ENCODE data around the gene WDR73. TPM values are rescaled to one million over a fixed set of nuclear protein-coding genes. Genes with fewer than 3 reads are reported as not detected.

The WDR73 gene
- total RNA-seq, 4 donors from 2014 or later: 16.7 to 22.8 (median 18.4) TPM

- Histone ChIP-seq H3K4me1 (peaks cover 16 to 33% (median 26%) of the 10 kb centered on the region in 4 donors), H3K36me3 (peaks cover 0 to 4% (median 0%) of the 10 kb centered on the region in 4 donors), H3K27ac (replicated peaks in 1 of 4) (peak overlapping the region; percentile 83 to 90 (median 88)), H3K27me3 (no peaks in the 10 kb centered on the region), H3K4me3 (peak overlapping the region; percentile 62 to 79 (median 73)), H3K9me3 (no peaks in the 10 kb centered on the region)
- no peak for DNase-seq (ENCODE audit: extremely low spot score)
- intact Hi-C loops (cut with DNase I): loop anchor here (2.0 to 5.0 kb wide), 3 partner anchors 58 to 88 kb away; partner anchors contain the start of genes SEC11A, ZNF592 and ZSCAN2
- 65% methylated on average over 7 of the region's 7 CpGs for WGBS
- TF ChIP-seq, protein P1, sequence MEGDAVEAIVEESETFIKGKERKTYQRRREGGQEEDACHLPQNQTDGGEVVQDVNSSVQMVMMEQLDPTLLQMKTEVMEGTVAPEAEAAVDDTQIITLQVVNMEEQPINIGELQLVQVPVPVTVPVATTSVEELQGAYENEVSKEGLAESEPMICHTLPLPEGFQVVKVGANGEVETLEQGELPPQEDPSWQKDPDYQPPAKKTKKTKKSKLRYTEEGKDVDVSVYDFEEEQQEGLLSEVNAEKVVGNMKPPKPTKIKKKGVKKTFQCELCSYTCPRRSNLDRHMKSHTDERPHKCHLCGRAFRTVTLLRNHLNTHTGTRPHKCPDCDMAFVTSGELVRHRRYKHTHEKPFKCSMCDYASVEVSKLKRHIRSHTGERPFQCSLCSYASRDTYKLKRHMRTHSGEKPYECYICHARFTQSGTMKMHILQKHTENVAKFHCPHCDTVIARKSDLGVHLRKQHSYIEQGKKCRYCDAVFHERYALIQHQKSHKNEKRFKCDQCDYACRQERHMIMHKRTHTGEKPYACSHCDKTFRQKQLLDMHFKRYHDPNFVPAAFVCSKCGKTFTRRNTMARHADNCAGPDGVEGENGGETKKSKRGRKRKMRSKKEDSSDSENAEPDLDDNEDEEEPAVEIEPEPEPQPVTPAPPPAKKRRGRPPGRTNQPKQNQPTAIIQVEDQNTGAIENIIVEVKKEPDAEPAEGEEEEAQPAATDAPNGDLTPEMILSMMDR (IDR thresholded peaks at IDR 0.05): no peak
- TF ChIP-seq EP300 (IDR thresholded peaks at IDR 0.05) (no peak), POLR2A (IDR thresholded peaks at IDR 0.05; ENCODE audit: low read depth) (no peak), POLR2AphosphoS5 (IDR thresholded peaks at IDR 0.05) (no peak)
Observed at GRCh38 chr15:84658788-84659411, 4.8 kb upstream of the WDR73 start.

DNA sequence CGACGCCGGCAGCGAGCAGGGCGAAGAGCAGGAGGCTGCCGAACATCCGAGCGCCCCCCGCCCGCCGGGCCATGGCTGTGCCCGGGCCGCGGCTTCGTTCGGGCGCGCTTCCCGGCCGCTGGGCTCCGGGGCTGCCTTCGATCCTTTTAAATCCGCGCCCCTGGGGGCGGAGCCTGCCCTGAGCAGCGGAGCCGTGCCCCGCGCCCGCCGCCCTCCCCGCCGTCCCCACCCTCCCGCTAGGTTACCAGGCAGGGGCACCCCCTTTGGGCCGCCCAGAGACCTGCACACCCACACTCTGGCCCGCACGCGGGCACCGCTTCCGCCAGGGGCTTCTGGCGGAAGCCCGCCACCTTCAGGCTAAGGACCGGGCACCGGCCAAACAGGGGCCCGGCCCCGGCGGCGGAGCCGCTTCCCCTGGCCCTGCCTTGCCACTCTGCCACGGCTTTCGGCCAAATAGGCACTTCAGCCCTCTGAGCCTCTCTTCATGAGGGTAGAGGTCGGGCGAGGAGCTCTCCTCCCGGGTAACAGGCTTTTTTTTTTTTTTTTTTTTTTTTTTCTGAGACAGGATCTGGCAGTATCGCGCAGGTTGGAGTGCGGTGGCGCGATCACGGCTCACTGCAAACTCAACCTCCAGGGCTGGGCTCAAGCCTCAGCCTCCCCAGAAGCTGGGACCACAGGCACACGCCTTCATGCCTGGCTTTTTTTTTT, 4.2 kb upstream of the WDR73 start, which contains the start of gene NMB:
NMB (minus strand) TSS at position 120 of the 708 bp plus-strand sequence; CDS start at position 73, 47 bp downstream.
- Histone ChIP-seq H3K27me3 (no peaks in the 10 kb centered on the region), H3K36me3 (peaks cover 0 to 4% (median 0%) of the 10 kb centered on the region in 4 donors), H3K4me1 (peaks cover 21 to 38% (median 31%) of the 10 kb centered on the region in 4 donors), H3K4me3 (peak within 1 kb of the TSS; percentile 62 to 79 (median 73)), H3K9me3 (no peaks in the 10 kb centered on the region), H3K27ac (replicated peaks in 1 of 4) (peak within 1 kb of the TSS; percentile 83 to 90 (median 88))
- no peak for DNase-seq (ENCODE audit: extremely low spot score)
- TF ChIP-seq POLR2AphosphoS5 (IDR thresholded peaks at IDR 0.05) (peak; percentile 2 to 24), POLR2A (IDR thresholded peaks at IDR 0.05; ENCODE audit: low read depth) (no peak)
- TF ChIP-seq, protein P1 (IDR thresholded peaks at IDR 0.05): peak; percentile 68 to 80 (median 71)
- intact Hi-C loops (cut with DNase I): loop anchor here (2.0 to 5.0 kb wide), 3 partner anchors 57 to 89 kb away; partner anchors contain the start of genes SEC11A, ZNF592 and ZSCAN2
- WGBS: under 1% methylated on average over 25 of the region's 61 CpGs

- intact Hi-C loops (cut with DNase I): loop anchor here (2.0 to 5.0 kb wide), 3 partner anchors 57 to 90 kb away; partner anchors contain the start of genes SEC11A, ZNF592 and ZSCAN2
- TF ChIP-seq POLR2A (IDR thresholded peaks at IDR 0.05; ENCODE audit: low read depth): no peak
- TF ChIP-seq POLR2AphosphoS5 (IDR thresholded peaks at IDR 0.05): no peak
- TF ChIP-seq, protein P1 (IDR thresholded peaks at IDR 0.05): no peak
- no peak for TF ChIP-seq EP300 (IDR thresholded peaks at IDR 0.05)
- H3K27ac ChIP-seq (replicated peaks in 1 of 4): peak overlapping the region; percentile 83 to 90 (median 88)
- DNase-seq (ENCODE audit: extremely low spot score): no peak
- WGBS: 24% methylated on average over 10 of the region's 17 CpGs
- peaks cover 0 to 4% (median 0%) of the 10 kb centered on the region in 4 donors for H3K36me3 ChIP-seq
- H3K4me3 ChIP-seq: peak overlapping the region; percentile 62 to 79 (median 73)
- H3K4me1 ChIP-seq: peaks cover 26 to 43% (median 36%) of the 10 kb centered on the region in 4 donors
- H3K27me3 ChIP-seq: no peaks in the 10 kb centered on the region
- H3K9me3 ChIP-seq: no peaks in the 10 kb centered on the region
Observed at GRCh38 chr15:84657748-84658079, 3.6 kb upstream of the WDR73 start.

- WGBS: 89% methylated on average over 5 of the region's 7 CpGs
- H3K4me3 ChIP-seq: no peak overlapping the region
- peaks cover 3 to 10% (median 4%) of the 10 kb centered on the region in 4 donors for H3K36me3 ChIP-seq
- TF ChIP-seq, protein P1 (IDR thresholded peaks at IDR 0.05): no peak
- TF ChIP-seq POLR2AphosphoS5 (IDR thresholded peaks at IDR 0.05) (no peak), EP300 (IDR thresholded peaks at IDR 0.05) (no peak), POLR2A (IDR thresholded peaks at IDR 0.05; ENCODE audit: low read depth) (no peak)
- H3K27ac ChIP-seq (replicated peaks in 1 of 4): no peak overlapping the region
- no peak for DNase-seq (ENCODE audit: extremely low spot score)
- H3K27me3 ChIP-seq: no peaks in the 10 kb centered on the region
- no peaks in the 10 kb centered on the region for H3K9me3 ChIP-seq
- intact Hi-C loops (cut with DNase I): loop anchor here (5.0 kb wide), 2 partner anchors 60 to 90 kb away; partner anchors contain the start of genes SEC11A and ZNF592
- peaks cover 33 to 50% (median 42%) of the 10 kb centered on the region in 4 donors for H3K4me1 ChIP-seq
Observed at GRCh38 chr15:84656972-84657371, 2.9 kb upstream of the WDR73 start.

Data from esophagus muscularis mucosa (tissue), 4 donors.